Transverse colon (tissue), 4 donors: ENCODE data around the gene STIP1. TPM values are rescaled to one million over a fixed set of nuclear protein-coding genes. Genes with fewer than 3 reads are reported as not detected.
A peak's percentile ranks its signal among the peaks of the same experiment; 100 is the strongest.

Experiments
- DNase-seq: peaks from one replicate; pipeline ENCODE4 v3.0.0-alpha.2; 2019
- H3K27ac ChIP-seq, 4 donors: fragments of 200-600 bp; sonication (generic); 2 replicates each; pipeline ENCODE4 v1.5.1; 2016 to 2018; ENCODE audit warnings: inconsistent platforms in 4 of 4
- H3K27me3 ChIP-seq: fragments of 200-600 bp; sonication (generic); 2 replicates; pipeline ENCODE4 v1.5.1; 2017; ENCODE audit warnings: inconsistent platforms
- H3K36me3 ChIP-seq, 4 donors: fragments of 200-600 bp; sonication (generic); 2 replicates each; pipeline ENCODE4 v1.5.1; 2017 to 2019; ENCODE audit warnings: inconsistent platforms in 4 of 4
- H3K4me1 ChIP-seq, 4 donors: fragments of 200-600 bp; sonication (generic); 2 replicates each; pipeline ENCODE4 v1.5.1; 2017 to 2020; ENCODE audit warnings: inconsistent platforms in 4 of 4
- H3K4me3 ChIP-seq, 4 donors: fragments of 200-600 bp; sonication (generic); 1 replicate in 1 of 4; 2 replicates in 3 of 4; pipeline versions ENCODE4 v1.5.1 to v1.6.1; 2017 to 2019; ENCODE audit warnings: inconsistent platforms in 4 of 4
- H3K9me3 ChIP-seq, 2 donors: fragments of 200-600 bp; sonication (generic); 2 replicates each; pipeline ENCODE4 v1.5.1; 2017 to 2019; ENCODE audit warnings: inconsistent platforms in 2 of 2
- CTCF ChIP-seq, 5 experiments: fragments of 200-600 bp in 3 of 5; fragments of 450-650 bp in 2 of 5; sonication (generic) in 3 of 5; IDR thresholded peaks; 1 replicate in 2 of 5; 2 replicates in 3 of 5; pipeline ENCODE4 v1.5.1; 2016 to 2017; ENCODE audit warnings: antibody characterized with exemption in 5 of 5, inconsistent platforms in 3 of 5, mild to moderate bottlenecking in 2 of 5, moderate library complexity in 1 of 5
- EP300 ChIP-seq: sonication (generic); formaldehyde crosslinking; IDR thresholded peaks from one replicate; pipeline ENCODE4 v1.6.1; 2017; ENCODE audit warnings: antibody characterized with exemption, low read depth
- POLR2A ChIP-seq: fragments of 450-650 bp; IDR thresholded peaks from one replicate; pipeline ENCODE4 v1.6.1; 2016; ENCODE audit warnings: antibody characterized with exemption, mild to moderate bottlenecking, moderate library complexity
- POLR2AphosphoS5 ChIP-seq, 3 donors: sonication (generic); formaldehyde crosslinking; IDR thresholded peaks; one replicate each; pipeline ENCODE4 v1.6.1; 2016; ENCODE audit warnings: antibody characterized with exemption in 3 of 3
- WGBS, 2 donors: methylation state at CpG; one replicate each; pipeline ENCODE4 v1.1.5; 2018; ENCODE audit warnings: low coverage in 1 of 2; 5-methylcytosine and 5-hydroxymethylcytosine counted together
- in situ Hi-C, 4 donors: fragments of 200-750 bp; cut with MboI; loops; one replicate each; pipeline versions ENCODE4 v1.15.0 to v1.15.1; 2017; ENCODE audit warnings: low sequenced_read_pairs in 3 of 4, low pct_ligation_motif_present in 1 of 4, low pct_unique_long_range_greater_than_20kb in 1 of 4
- intact Hi-C: fragments of 100-400 bp; cut with DNase I; formaldehyde crosslinking; loops from one replicate; pipeline ENCODE4 v1.15.1; 2023; ENCODE audit warnings: low total_unique reads
- total RNA-seq, 4 donors: library from RNA; depleted of rRNA; stranded (reverse); fragments of >200 nt; gene quantifications; one replicate each; pipeline ENCODE4 v1.1.0, GENCODE V29; 2016

STIP1 gene
- total RNA-seq, 4 donors from 2014 or later, result 45.3 to 181 (median 65.9) TPM

- WGBS, 2 donors, result 76 to 88% methylated on average over 5 to 9 of the region's 9 CpGs
- TF ChIP-seq CTCF (IDR thresholded peaks at IDR 0.05) (no peak), EP300 (no peak), POLR2AphosphoS5 (IDR thresholded peaks at IDR 0.05) (no peak), POLR2A (no peak)
- no peaks in the 10 kb centered on the region for H3K9me3 ChIP-seq
- H3K27me3 ChIP-seq, result no peaks in the 10 kb centered on the region
- no peak overlapping the region for H3K27ac ChIP-seq
- DNase-seq, result no peak
- peaks cover 14 to 21% (median 19%) of the 10 kb centered on the region in 4 donors for H3K4me1 ChIP-seq
- no peaks in the 10 kb centered on the region for H3K36me3 ChIP-seq
- intact Hi-C loops (no loop called here), in situ Hi-C loops (no loop called here)
- H3K4me3 ChIP-seq, result no peak overlapping the region
These were observed 36.7 kb downstream of the STIP1 start for GRCh38 chr11:64222651-64223000.

- no peak for TF ChIP-seq CTCF (IDR thresholded peaks at IDR 0.05)
- no peak for TF ChIP-seq POLR2A
- TF ChIP-seq POLR2AphosphoS5 (IDR thresholded peaks at IDR 0.05), result no peak
- no peak for TF ChIP-seq EP300
- no peak for DNase-seq
- 85% methylated on average over 21 of the region's 24 CpGs; no CpG with 5 or more reads in 1 of the 2 donors for WGBS, 2 donors
- H3K4me1 ChIP-seq, result peaks cover 18 to 24% (median 22%) of the 10 kb centered on the region in 4 donors
- no peaks in the 10 kb centered on the region for H3K9me3 ChIP-seq
- H3K4me3 ChIP-seq, result no peak overlapping the region
- intact Hi-C loops, result no loop called here
- H3K36me3 ChIP-seq, result no peaks in the 10 kb centered on the region
- H3K27me3 ChIP-seq, result no peaks in the 10 kb centered on the region
- H3K27ac ChIP-seq, result no peak overlapping the region
- in situ Hi-C loops, result no loop called here
These were observed 37.2 kb downstream of the STIP1 start for GRCh38 chr11:64223001-64223651.

GRCh38 chr11:64224151-64224890 lies 38.4 kb downstream of the STIP1 start:
- Histone ChIP-seq H3K36me3 (no peaks in the 10 kb centered on the region), H3K4me3 (no peak overlapping the region), H3K27ac (no peak overlapping the region), H3K9me3 (no peaks in the 10 kb centered on the region), H3K4me1 (peaks cover 18 to 36% (median 27%) of the 10 kb centered on the region in 4 donors), H3K27me3 (no peaks in the 10 kb centered on the region)
- no peak for TF ChIP-seq CTCF (IDR thresholded peaks at IDR 0.05)
- no peak for TF ChIP-seq EP300
- no peak for TF ChIP-seq POLR2A
- TF ChIP-seq POLR2AphosphoS5 (IDR thresholded peaks at IDR 0.05), result no peak
- WGBS, 2 donors, result 88 to 100% methylated on average over 1 to 16 of the region's 17 CpGs
- DNase-seq, result no peak
- in situ Hi-C loops (no loop called here), intact Hi-C loops (no loop called here)

- Histone ChIP-seq H3K36me3 (no peaks in the 10 kb centered on the region), H3K4me3 (peak overlapping the region; percentile 59 to 90 (median 84)), H3K9me3 (no peaks in the 10 kb centered on the region), H3K27ac (peak overlapping the region; percentile 93 to 97 (median 95)), H3K4me1 (peaks cover 23 to 43% (median 34%) of the 10 kb centered on the region in 4 donors), H3K27me3 (no peaks in the 10 kb centered on the region)
- intact Hi-C loops (no loop called here), in situ Hi-C loops (no loop called here)
- WGBS, 2 donors, result 73% methylated on average over 18 of the region's 22 CpGs; no CpG with 5 or more reads in 1 of the 2 donors
- TF ChIP-seq CTCF (IDR thresholded peaks at IDR 0.05) (no peak), POLR2A (no peak), EP300 (no peak), POLR2AphosphoS5 (IDR thresholded peaks at IDR 0.05) (no peak)
- no peak for DNase-seq
These were observed 39.1 kb downstream of the STIP1 start for GRCh38 chr11:64224891-64225607.
